ENCODE results near the gene GPR15.

Gene GPR15

GRCh38 chr3:98531622-98532274, at the start of gene GPR15:
Gene GPR15, plus strand, starts transcription at chr3:98531978. Its CDS starts 56 bp downstream, at chr3:98532034.
- DNase-seq = no peak

- DNase-seq = no peak
These were observed 48.9 kb upstream of the GPR15 start for GRCh38 chr3:98482717-98483482.

- no peak for DNase-seq
These were observed 48.2 kb upstream of the GPR15 start for GRCh38 chr3:98483626-98484025.

GRCh38 chr3:98497381-98497780, 34.4 kb upstream of the GPR15 start, which contains the start of gene OR5K2:
Gene OR5K2, plus strand, starts transcription at chr3:98497681. Its CDS starts 0 bp downstream, at chr3:98497681.
- DNase-seq = no peak

GRCh38 chr3:98500019-98500418, 31.8 kb upstream of the GPR15 start:
- DNase-seq = no peak

- no peak for DNase-seq
These were observed 30.5 kb upstream of the GPR15 start for GRCh38 chr3:98501270-98501669.

GRCh38 chr3:98501863-98502576, 29.8 kb upstream of the GPR15 start:
- no peak for DNase-seq

- DNase-seq = no peak
These were observed 27.2 kb upstream of the GPR15 start for GRCh38 chr3:98504539-98504938.

- no peak for DNase-seq
These were observed 23.2 kb upstream of the GPR15 start for GRCh38 chr3:98508582-98508981.

- no peak for DNase-seq
These were observed 19.2 kb upstream of the GPR15 start for GRCh38 chr3:98512576-98512975.

GRCh38 chr3:98513091-98513511, 18.7 kb upstream of the GPR15 start:
- DNase-seq = no peak

- no peak for DNase-seq
These were observed 18.0 kb upstream of the GPR15 start for GRCh38 chr3:98513736-98514135.

GRCh38 chr3:98514948-98515347, 16.8 kb upstream of the GPR15 start:
- DNase-seq = no peak

- no peak for DNase-seq
These were observed 13.0 kb upstream of the GPR15 start for GRCh38 chr3:98518816-98519215.

- DNase-seq = no peak
These were observed 12.4 kb upstream of the GPR15 start for GRCh38 chr3:98519351-98519750.

GRCh38 chr3:98521897-98522543, 9.8 kb upstream of the GPR15 start:
- DNase-seq = peak; percentile 41

- DNase-seq = peak; percentile 96
These were observed 9.1 kb upstream of the GPR15 start, which contains the start of gene CLDND1 for GRCh38 chr3:98522544-98523281. Gene CLDND1, minus strand, starts transcription at chr3:98522902. Its CDS starts 1,478 bp downstream, at chr3:98521424.

GRCh38 chr3:98525494-98525893, 6.3 kb upstream of the GPR15 start:
- no peak for DNase-seq

GRCh38 chr3:98528474-98529346, 3.1 kb upstream of the GPR15 start:
- no peak for DNase-seq

- DNase-seq = no peak
These were observed 1.8 kb upstream of the GPR15 start for GRCh38 chr3:98529856-98530459.

GRCh38 chr3:98530676-98531075, 1.1 kb upstream of the GPR15 start:
- DNase-seq = no peak

Measured in NCI-H1105 treated with DMSO at 0.1 percent for 48 hours (cell line).